Liver (tissue), 9 donors: ENCODE results near the gene DIP2C. TPM values are rescaled to one million over a fixed set of nuclear protein-coding genes. Genes with fewer than 3 reads are reported as not detected.

Source experiments
- DNase-seq: peaks from one replicate; pipeline ENCODE4 v3.0.0-alpha.2; 2017; ENCODE audit warnings: low spot score
- H3K27ac ChIP-seq, 2 donors: one replicate each; pipeline ENCODE4 v1.7.0; 2013; ENCODE audit warnings: inconsistent platforms in 2 of 2, low read length in 2 of 2, control low read depth in 1 of 2, low read depth in 1 of 2, mild to moderate bottlenecking in 1 of 2
- H3K27me3 ChIP-seq, 4 donors: one replicate each; pipeline versions ENCODE4 v1.6.1 to v1.7.0; 2013; ENCODE audit warnings: low read length in 3 of 4, inconsistent platforms in 1 of 4, mild to moderate bottlenecking in 1 of 4, moderate library complexity in 1 of 4; ENCODE audit not compliant: control insufficient read depth in 4 of 4, insufficient read depth in 4 of 4
- H3K36me3 ChIP-seq, 4 donors: one replicate each; pipeline versions ENCODE4 v1.6.1 to v1.7.0; 2013; ENCODE audit warnings: low read length in 3 of 4, mild to moderate bottlenecking in 3 of 4, low read depth in 1 of 4, moderate library complexity in 1 of 4; ENCODE audit not compliant: control insufficient read depth in 4 of 4, insufficient read depth in 3 of 4
- H3K4me1 ChIP-seq, 4 donors: one replicate each; pipeline versions ENCODE4 v1.6.1 to v1.7.0; 2013; ENCODE audit warnings: low read length in 3 of 4, mild to moderate bottlenecking in 3 of 4, moderate library complexity in 1 of 4; ENCODE audit not compliant: control insufficient read depth in 4 of 4, insufficient read depth in 4 of 4
- H3K4me3 ChIP-seq, 3 donors: one replicate each; pipeline versions ENCODE4 v1.6.1 to v1.7.0; 2013; ENCODE audit warnings: low read length in 3 of 3, control low read depth in 1 of 3, low read depth in 1 of 3, mild to moderate bottlenecking in 1 of 3
- H3K9ac ChIP-seq, 2 donors: one replicate each; pipeline ENCODE4 v1.7.0; 2013; ENCODE audit warnings: low read length in 2 of 2, mild to moderate bottlenecking in 2 of 2, moderate library complexity in 2 of 2, control low read depth in 1 of 2, low read depth in 1 of 2
- H3K9me3 ChIP-seq, 4 donors: one replicate each; pipeline versions ENCODE4 v1.6.1 to v1.7.0; 2013; ENCODE audit warnings: low read length in 3 of 4; ENCODE audit not compliant: control insufficient read depth in 4 of 4
- CTCF ChIP-seq: fragments of 150-350 bp; IDR thresholded peaks from 2 replicates; pipeline ENCODE4 v1.5.1; 2017; ENCODE audit warnings: improper control_type of control experiment, low read depth, low read length; ENCODE audit not compliant: missing input control
- EGR1 ChIP-seq, 2 donors: IDR thresholded peaks; 2 replicates each; pipeline ENCODE4 v1.6.1; 2016 to 2018; ENCODE audit warnings: antibody characterized with exemption in 2 of 2, low read depth in 2 of 2
- FOXA1 ChIP-seq: IDR thresholded peaks from 2 replicates; pipeline ENCODE4 v1.6.1; 2016; ENCODE audit warnings: antibody characterized with exemption
- FOXA2 ChIP-seq: IDR thresholded peaks from 2 replicates; pipeline ENCODE4 v1.6.1; 2016; ENCODE audit warnings: antibody characterized with exemption
- GABPA ChIP-seq, 2 donors: IDR thresholded peaks in 1 of 2; conservative IDR thresholded peaks in 1 of 2; 2 replicates each; pipeline ENCODE4 v1.6.1; 2016; ENCODE audit warnings: antibody characterized with exemption in 2 of 2, mild to moderate bottlenecking in 1 of 2, moderate library complexity in 1 of 2
- HNF4A ChIP-seq, 2 donors: conservative IDR thresholded peaks; 2 replicates each; pipeline ENCODE4 v1.6.1; 2016; ENCODE audit warnings: antibody characterized with exemption in 2 of 2, mild to moderate bottlenecking in 2 of 2
- HNF4G ChIP-seq: IDR thresholded peaks from 2 replicates; pipeline ENCODE4 v1.6.1; 2016; ENCODE audit warnings: antibody characterized with exemption
- JUND ChIP-seq, 2 donors: IDR thresholded peaks; 2 replicates each; pipeline ENCODE4 v1.6.1; 2016; ENCODE audit warnings: antibody characterized with exemption in 2 of 2
- MAX ChIP-seq: IDR thresholded peaks from 2 replicates; pipeline ENCODE4 v1.6.1; 2016; ENCODE audit warnings: antibody characterized with exemption
- NR2F2 ChIP-seq: IDR thresholded peaks from 2 replicates; pipeline ENCODE4 v1.6.1; 2016; ENCODE audit warnings: antibody characterized with exemption
- RAD21 ChIP-seq, 2 donors: IDR thresholded peaks; 2 replicates each; pipeline ENCODE4 v1.6.1; 2016; ENCODE audit warnings: antibody characterized with exemption in 2 of 2, mild to moderate bottlenecking in 2 of 2
- REST ChIP-seq: IDR thresholded peaks from 2 replicates; pipeline ENCODE4 v1.6.1; 2016; ENCODE audit warnings: antibody characterized with exemption, mild to moderate bottlenecking
- RXRA ChIP-seq, 2 donors: IDR thresholded peaks; 2 replicates each; pipeline ENCODE4 v1.6.1; 2017 to 2018; ENCODE audit warnings: antibody characterized with exemption in 2 of 2, mild to moderate bottlenecking in 1 of 2
- SP1 ChIP-seq: IDR thresholded peaks from 2 replicates; pipeline ENCODE4 v1.6.1; 2018; ENCODE audit warnings: antibody characterized with exemption, mild to moderate bottlenecking
- TAF1 ChIP-seq: conservative IDR thresholded peaks from 2 replicates; pipeline ENCODE4 v1.6.1; 2016; ENCODE audit warnings: antibody characterized with exemption, mild to moderate bottlenecking
- YY1 ChIP-seq: IDR thresholded peaks from 2 replicates; pipeline ENCODE4 v1.6.1; 2016; ENCODE audit warnings: antibody characterized with exemption, mild to moderate bottlenecking
- ZBTB33 ChIP-seq: IDR thresholded peaks from 2 replicates; pipeline ENCODE4 v1.6.1; 2016; ENCODE audit warnings: antibody characterized with exemption
- WGBS: extraction: QIAGEN DNeasy Blood & Tissue Kit; methylation state at CpG from one replicate; pipeline ENCODE4 v1.1.7; 2013; 5-methylcytosine and 5-hydroxymethylcytosine counted together
- polyA plus RNA-seq, 2 donors: library from polyadenylated mRNA; stranded (reverse) in 1 of 2; unstranded in 1 of 2; fragments of 200-250 nt in 1 of 2; fragments of >200 nt in 1 of 2; fragmentation: Nextera tagmentation in 1 of 2; extraction: Ambion mirVana in 1 of 2; gene quantifications; one replicate each; pipeline versions ENCODE4 v1.2.1 to v1.2.3, GENCODE V29; 2013 to 2015
- total RNA-seq, 2 donors: library from RNA; depleted of rRNA; stranded (reverse); fragments of >200 nt; gene quantifications; one replicate each; pipeline ENCODE4 v1.2.3, GENCODE V29; 2014
- TF ChIP-seq, protein P1 (sequence below): IDR thresholded peaks from 2 replicates; pipeline ENCODE4 v1.6.1; 2016; ENCODE audit warnings: antibody characterized with exemption
- donor health status: healthy.
- donor health status: healthy.
- donor health status: healthy.
- donor health status: healthy.
- donor health status: healthy.

The DIP2C gene
- total and polyA plus RNA-seq, 4 donors = 4.2 to 12.2 (median 5.7) TPM

- Histone ChIP-seq H3K4me3 (no peak overlapping the region), H3K36me3 (peaks cover 0 to 2% (median 0%) of the 10 kb centered on the region in 4 donors), H3K9ac (no peak overlapping the region), H3K4me1 (peaks cover 0 to 4% (median 0%) of the 10 kb centered on the region in 4 donors), H3K9me3 (no peaks in the 10 kb centered on the region), H3K27me3 (no peaks in the 10 kb centered on the region), H3K27ac (no peak overlapping the region)
- WGBS = 85% methylated on average over 11 of the region's 11 CpGs
- TF ChIP-seq FOXA2 (no peak), REST (no peak), MAX (no peak), CTCF (no peak), RXRA (IDR thresholded peaks at IDR 0.05) (no peak), RAD21 (IDR thresholded peaks at IDR 0.05) (no peak), ZBTB33 (no peak), JUND (IDR thresholded peaks at IDR 0.05) (no peak), YY1 (no peak), SP1 (no peak), HNF4A (conservative IDR thresholded peaks at IDR 0.05) (no peak), FOXA1 (no peak), NR2F2 (no peak)
- TF ChIP-seq, protein P1, sequence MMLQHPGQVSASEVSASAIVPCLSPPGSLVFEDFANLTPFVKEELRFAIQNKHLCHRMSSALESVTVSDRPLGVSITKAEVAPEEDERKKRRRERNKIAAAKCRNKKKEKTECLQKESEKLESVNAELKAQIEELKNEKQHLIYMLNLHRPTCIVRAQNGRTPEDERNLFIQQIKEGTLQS = no peak
- DNase-seq = no peak
Observed at GRCh38 chr10:486206-486605, 203.3 kb downstream of the DIP2C start.

DNA sequence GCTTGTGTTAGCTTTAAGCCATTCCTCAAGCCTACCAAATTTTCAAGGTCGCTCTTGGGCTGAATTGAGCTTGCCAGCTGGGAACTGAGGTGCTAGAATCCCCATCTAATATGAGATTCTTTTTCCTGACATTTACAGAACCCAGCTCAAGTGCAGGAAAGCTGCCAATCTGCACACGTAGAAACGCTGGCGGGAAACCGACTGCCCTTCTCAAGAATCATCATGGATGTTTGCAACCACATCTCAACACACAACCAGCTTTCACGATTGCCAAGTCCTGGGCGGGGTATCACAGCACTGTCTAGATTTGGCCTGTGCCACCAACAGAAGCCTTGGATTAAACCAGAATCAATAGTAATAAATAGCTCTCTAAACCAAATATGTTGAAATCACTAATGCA is 203.7 kb downstream of the DIP2C start:
- Histone ChIP-seq H3K4me3 (no peak overlapping the region), H3K4me1 (peaks cover 0 to 7% (median 0%) of the 10 kb centered on the region in 4 donors), H3K9ac (no peak overlapping the region), H3K9me3 (no peaks in the 10 kb centered on the region), H3K36me3 (peaks cover 0 to 2% (median 0%) of the 10 kb centered on the region in 4 donors), H3K27ac (no peak overlapping the region), H3K27me3 (no peaks in the 10 kb centered on the region)
- no peak for DNase-seq
- 87% methylated on average over 7 of the region's 7 CpGs for WGBS
- no peak for TF ChIP-seq SP1
- TF ChIP-seq RXRA (IDR thresholded peaks at IDR 0.05) = no peak
- TF ChIP-seq FOXA2 = no peak
- no peak for TF ChIP-seq NR2F2
- TF ChIP-seq FOXA1 = no peak
- TF ChIP-seq MAX = no peak
- TF ChIP-seq CTCF = no peak
- no peak for TF ChIP-seq GABPA (IDR thresholded peaks at IDR 0.05 in 1 of 2, conservative IDR thresholded peaks at IDR 0.05 in 1 of 2)
- no peak for TF ChIP-seq HNF4A (conservative IDR thresholded peaks at IDR 0.05)
- TF ChIP-seq EGR1 (IDR thresholded peaks at IDR 0.05; ENCODE audit: low read depth in 2 of 2) = no peak
- TF ChIP-seq ZBTB33 = no peak
- TF ChIP-seq YY1 = no peak
- no peak for TF ChIP-seq HNF4G
- TF ChIP-seq JUND (IDR thresholded peaks at IDR 0.05) = no peak
- TF ChIP-seq TAF1 = no peak
